ENCODE data around the gene PSMD8.

DNA sequence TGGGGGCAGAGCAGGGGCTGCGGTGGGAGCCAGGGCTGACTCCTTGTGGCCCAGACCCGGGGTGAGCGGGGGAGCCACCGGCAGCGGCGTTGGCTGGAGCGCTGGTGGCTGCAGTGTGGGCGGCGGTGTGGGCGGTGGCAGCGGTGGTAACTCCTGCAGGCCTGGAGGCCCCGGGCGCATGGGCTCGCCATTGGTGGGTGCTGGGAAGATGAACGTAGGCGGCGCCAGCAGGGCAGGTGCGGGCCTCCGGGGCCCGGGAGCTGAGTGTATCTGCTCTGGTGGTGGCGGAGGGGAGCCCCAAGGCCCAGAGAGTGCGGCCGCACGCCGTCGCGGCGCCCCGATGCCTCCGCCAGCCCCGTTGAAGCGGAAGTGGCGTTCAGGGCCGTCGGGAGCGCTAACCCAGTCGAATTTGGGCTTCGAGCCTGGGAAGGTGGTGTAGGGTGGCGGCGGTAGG is 11.5 kb downstream of the PSMD8 start:
- TF ChIP-seq SRF (IDR thresholded peaks at IDR 0.05; ENCODE audit: low read depth) = no peak
- TF ChIP-seq POLR2A (IDR thresholded peaks at IDR 0.05; ENCODE audit: borderline replicate concordance, extremely low read depth, insufficient read depth, insufficient read length) = no peak
